Right atrium auricular region (tissue), 2 donors: ENCODE results near the gene LRRN4CL. TPM values are rescaled to one million over a fixed set of nuclear protein-coding genes. Genes with fewer than 3 reads are reported as not detected.
"Not testable (repeated sequence)": the region's sequence is repeated elsewhere in the genome, so short reads cannot be mapped to it uniquely, and the experiment has no call there.

ENCODE experiments used
- DNase-seq: peaks from one replicate; pipeline ENCODE4 v3.0.0-alpha.2; 2019; ENCODE audit warnings: low spot score
- H3K27ac ChIP-seq, 2 donors: fragments of 200-600 bp; sonication (generic); 1 replicate in 1 of 2; 2 replicates in 1 of 2; pipeline ENCODE4 v1.5.1; 2016 to 2019
- H3K27me3 ChIP-seq, 2 donors: fragments of 200-600 bp; sonication (generic); one replicate each; pipeline versions ENCODE4 v1.5.1 to v1.6.0; 2017 to 2019
- H3K36me3 ChIP-seq: fragments of 200-600 bp; sonication (generic); one replicate; pipeline ENCODE4 v1.5.1; 2016
- H3K4me1 ChIP-seq, 2 donors: fragments of 200-600 bp; sonication (generic); one replicate each; pipeline versions ENCODE4 v1.5.1 to v1.6.0; 2017 to 2019
- H3K4me3 ChIP-seq, 2 donors: fragments of 200-600 bp; sonication (generic); 1 replicate in 1 of 2; 2 replicates in 1 of 2; pipeline ENCODE4 v1.5.1; 2017 to 2019; ENCODE audit warnings: mild to moderate bottlenecking in 1 of 2, moderate library complexity in 1 of 2
- H3K9me3 ChIP-seq, 2 donors: fragments of 200-600 bp; sonication (generic); one replicate each; pipeline ENCODE4 v1.5.1; 2019
- CTCF ChIP-seq, 2 donors: fragments of 200-600 bp; sonication (generic); IDR thresholded peaks; one replicate each; pipeline ENCODE4 v1.5.1; 2019; ENCODE audit warnings: antibody characterized with exemption in 2 of 2
- total RNA-seq, 2 donors: library from RNA; depleted of rRNA; stranded (reverse); fragments of >200 nt; gene quantifications; one replicate each; pipeline ENCODE4 v1.1.0, GENCODE V29; 2016

LRRN4CL gene
- total RNA-seq, 2 donors from 2014 or later: 1.5 to 3.0 TPM

GRCh38 chr11:62705413-62705812 is 16.1 kb upstream of the LRRN4CL start:
- no peaks in the 10 kb centered on the region for H3K27me3 ChIP-seq
- peak overlapping the region; percentile 69 to 84 for H3K4me3 ChIP-seq
- H3K9me3 ChIP-seq: no peaks in the 10 kb centered on the region
- H3K36me3 ChIP-seq: peaks cover 10% of the 10 kb centered on the region
- DNase-seq: no peak
- H3K4me1 ChIP-seq: peaks cover 0 to 36% of the 10 kb centered on the region in 2 donors
- H3K27ac ChIP-seq: peak overlapping the region; percentile 68 to 96
- no peak for TF ChIP-seq CTCF (IDR thresholded peaks at IDR 0.05)

- not testable (repeated sequence) for H3K4me3 ChIP-seq, DNase-seq, H3K9me3 ChIP-seq, H3K27me3 ChIP-seq, H3K27ac ChIP-seq
- H3K4me1 ChIP-seq: peaks cover 0 to 28% of the 10 kb centered on the region in 2 donors
- H3K36me3 ChIP-seq: peaks cover 10% of the 10 kb centered on the region
Observed at GRCh38 chr11:62703921-62704320, 14.6 kb upstream of the LRRN4CL start.

- no peaks in the 10 kb centered on the region for H3K9me3 ChIP-seq
- no peak overlapping the region for H3K4me3 ChIP-seq
- no peak overlapping the region for H3K27ac ChIP-seq
- peaks cover 10% of the 10 kb centered on the region for H3K36me3 ChIP-seq
- H3K27me3 ChIP-seq: no peaks in the 10 kb centered on the region
- TF ChIP-seq CTCF (IDR thresholded peaks at IDR 0.05): no peak
- DNase-seq: no peak
- peaks cover 0 to 18% of the 10 kb centered on the region in 2 donors for H3K4me1 ChIP-seq
Observed at GRCh38 chr11:62702246-62702645, 12.9 kb upstream of the LRRN4CL start.

GRCh38 chr11:62694455-62695167 is 5.3 kb upstream of the LRRN4CL start:
- no peaks in the 10 kb centered on the region for H3K27me3 ChIP-seq
- no peaks in the 10 kb centered on the region for H3K9me3 ChIP-seq
- peaks cover 0 to 14% of the 10 kb centered on the region in 2 donors for H3K4me1 ChIP-seq
- TF ChIP-seq CTCF (IDR thresholded peaks at IDR 0.05): peak; percentile 72 to 83
- no peak overlapping the region for H3K27ac ChIP-seq
- peaks cover 31% of the 10 kb centered on the region for H3K36me3 ChIP-seq
- H3K4me3 ChIP-seq: no peak overlapping the region
- peak; percentile 89 for DNase-seq

- H3K9me3 ChIP-seq, H3K27me3 ChIP-seq, DNase-seq, H3K27ac ChIP-seq, H3K4me3 ChIP-seq: not testable (repeated sequence)
- H3K36me3 ChIP-seq: peaks cover 31% of the 10 kb centered on the region
- H3K4me1 ChIP-seq: peaks cover 0 to 22% of the 10 kb centered on the region in 2 donors
Observed at GRCh38 chr11:62693624-62694023, 4.3 kb upstream of the LRRN4CL start.

- peak overlapping the region in 1 of 2 donors; percentile 37 for H3K4me3 ChIP-seq
- H3K27ac ChIP-seq: peak overlapping the region in 1 of 2 donors; percentile 55
- peaks cover 31% of the 10 kb centered on the region for H3K36me3 ChIP-seq
- DNase-seq: no peak
- H3K27me3 ChIP-seq: no peaks in the 10 kb centered on the region
- peaks cover 0 to 25% of the 10 kb centered on the region in 2 donors for H3K4me1 ChIP-seq
- TF ChIP-seq CTCF (IDR thresholded peaks at IDR 0.05): no peak
- no peaks in the 10 kb centered on the region for H3K9me3 ChIP-seq
Observed at GRCh38 chr11:62688491-62688890, 839 bp downstream of the LRRN4CL start.
